H9 (cell line): Measurements from ENCODE around the gene LTBP2. TPM values are rescaled to one million over a fixed set of nuclear protein-coding genes. Genes with fewer than 3 reads are reported as not detected.

Experiments used
- DNase-seq: peaks from one replicate; pipeline ENCODE4 v3.0.0-alpha.2; 2017
- H2AFZ ChIP-seq: one replicate; pipeline ENCODE4 v1.6.1; 2013; ENCODE audit warnings: mild to moderate bottlenecking, low read length, control low read depth, moderate library complexity
- H2AK5ac ChIP-seq: 2 replicates; pipeline ENCODE4 v1.6.1; 2013; ENCODE audit warnings: low read length, control low read depth, mixed read lengths; ENCODE audit not compliant: insufficient read length
- H2BK120ac ChIP-seq: one replicate; pipeline ENCODE4 v1.6.1; 2013; ENCODE audit warnings: low read depth, mild to moderate bottlenecking, low read length, control low read depth, inconsistent platforms; ENCODE audit not compliant: poor library complexity, severe bottlenecking
- H2BK12ac ChIP-seq: 2 replicates; pipeline ENCODE4 v1.6.1; 2013; ENCODE audit warnings: low read length, control low read depth, mixed read lengths, low read depth; ENCODE audit not compliant: insufficient read length
- H2BK15ac ChIP-seq: 2 replicates; pipeline ENCODE4 v1.6.1; 2013; ENCODE audit warnings: low read depth, low read length, control low read depth
- H2BK20ac ChIP-seq: one replicate; pipeline ENCODE4 v1.6.1; 2013; ENCODE audit warnings: low read depth, mild to moderate bottlenecking, low read length, control low read depth, inconsistent platforms; ENCODE audit not compliant: poor library complexity, severe bottlenecking
- H2BK5ac ChIP-seq: 2 replicates; pipeline ENCODE4 v1.6.1; 2013; ENCODE audit warnings: low read length, control low read depth, mixed read lengths; ENCODE audit not compliant: insufficient read length
- H3K14ac ChIP-seq: 2 replicates; pipeline ENCODE4 v1.6.1; 2013; ENCODE audit warnings: low read length, control low read depth; ENCODE audit not compliant: insufficient read depth
- H3K18ac ChIP-seq: 2 replicates; pipeline ENCODE4 v1.6.1; 2013; ENCODE audit warnings: low read depth, mild to moderate bottlenecking, mixed read lengths, low read length, control low read depth; ENCODE audit not compliant: insufficient read length
- H3K23ac ChIP-seq: 2 replicates; pipeline ENCODE4 v1.6.1; 2013; ENCODE audit warnings: low read length, control low read depth, mixed read lengths, low read depth; ENCODE audit not compliant: insufficient read length
- H3K23me2 ChIP-seq: 2 replicates; pipeline ENCODE4 v1.6.1; 2013; ENCODE audit warnings: low read depth, mild to moderate bottlenecking, mixed read lengths, low read length, control low read depth; ENCODE audit not compliant: insufficient read length, poor library complexity, severe bottlenecking
- H3K27ac ChIP-seq: 2 replicates; pipeline ENCODE4 v1.5.1; 2013; ENCODE audit warnings: low read length, control low read depth, mixed read lengths, low read depth; ENCODE audit not compliant: insufficient read length
- H3K27me3 ChIP-seq: 2 replicates; pipeline ENCODE4 v1.6.1; 2013; ENCODE audit warnings: low read length, control low read depth, inconsistent platforms; ENCODE audit not compliant: insufficient read depth
- H3K4ac ChIP-seq: 2 replicates; pipeline ENCODE4 v1.6.1; 2013; ENCODE audit warnings: low read depth, mild to moderate bottlenecking, control low read depth, inconsistent platforms, low read length, moderate library complexity
- H3K4me1 ChIP-seq: 2 replicates; pipeline ENCODE4 v1.6.1; 2013; ENCODE audit warnings: low read length, control low read depth, inconsistent platforms; ENCODE audit not compliant: insufficient read depth
- H3K4me2 ChIP-seq: 2 replicates; pipeline ENCODE4 v1.6.1; 2013; ENCODE audit warnings: low read length, control low read depth, mixed read lengths; ENCODE audit not compliant: insufficient read length, insufficient read depth
- H3K56ac ChIP-seq: 2 replicates; pipeline ENCODE4 v1.6.1; 2013; ENCODE audit warnings: low read depth, mild to moderate bottlenecking, mixed read lengths, low read length, control low read depth; ENCODE audit not compliant: insufficient read length
- H3K79me1 ChIP-seq: 2 replicates; pipeline ENCODE4 v1.6.1; 2013; ENCODE audit warnings: low read depth, mild to moderate bottlenecking, moderate library complexity, low read length, control low read depth, inconsistent platforms; ENCODE audit not compliant: insufficient read depth, poor library complexity, severe bottlenecking
- H3K79me2 ChIP-seq: 2 replicates; pipeline ENCODE4 v1.6.1; 2013; ENCODE audit warnings: low read length, control low read depth, inconsistent platforms; ENCODE audit not compliant: insufficient read depth
- H3K9ac ChIP-seq: 2 replicates; pipeline ENCODE4 v1.6.1; 2013; ENCODE audit warnings: low read length, control low read depth, mixed read lengths; ENCODE audit not compliant: insufficient read length; ENCODE audit errors: extremely low read depth
- H3K9me3 ChIP-seq: one replicate; pipeline ENCODE4 v1.6.1; 2013; ENCODE audit warnings: low read depth, low read length, inconsistent platforms; ENCODE audit not compliant: control insufficient read depth
- H3T11ph ChIP-seq: one replicate; pipeline ENCODE4 v1.6.1; 2013; ENCODE audit warnings: mild to moderate bottlenecking, low read length, control low read depth, inconsistent platforms
- H4K20me1 ChIP-seq: one replicate; pipeline ENCODE4 v1.6.1; 2013; ENCODE audit not compliant: control insufficient read depth, insufficient read length, insufficient read depth
- H4K5ac ChIP-seq: 2 replicates; pipeline ENCODE4 v1.6.1; 2013; ENCODE audit warnings: low read depth, mild to moderate bottlenecking, mixed read lengths, low read length, control low read depth; ENCODE audit not compliant: insufficient read length
- H4K8ac ChIP-seq: replicated peaks from 2 replicates; pipeline ENCODE4 v1.6.1; 2013; ENCODE audit warnings: low read length, control low read depth, mixed read lengths, low read depth; ENCODE audit not compliant: insufficient read length
- H4K91ac ChIP-seq: 2 replicates; pipeline ENCODE4 v1.6.1; 2013; ENCODE audit warnings: low read depth, mild to moderate bottlenecking, moderate library complexity, mixed read lengths, low read length, control low read depth; ENCODE audit not compliant: insufficient read length
- H3K27ac Mint-ChIP-seq, 3 experiments: 2 replicates in 2 of 3; 3 replicates in 1 of 3; pipeline ENCODE4 v1.8.0; 2020 to 2021; ENCODE audit warnings: mixed read lengths in 3 of 3, mild to moderate bottlenecking in 1 of 3, moderate library complexity in 1 of 3
- H3K27me3 Mint-ChIP-seq: 2 replicates; pipeline ENCODE4 v1.8.0; 2021; ENCODE audit warnings: low read depth, mild to moderate bottlenecking, moderate library complexity, mixed read lengths
- H3K36me3 Mint-ChIP-seq, 3 experiments: 2 replicates in 2 of 3; 3 replicates in 1 of 3; pipeline ENCODE4 v1.8.0; 2020 to 2021; ENCODE audit warnings: low read depth in 3 of 3, mixed read lengths in 3 of 3; ENCODE audit not compliant: insufficient read depth in 1 of 3
- H3K4me1 Mint-ChIP-seq, 2 experiments: 2 replicates each; pipeline ENCODE4 v1.8.0; 2020; ENCODE audit warnings: mixed read lengths in 2 of 2
- H3K4me3 Mint-ChIP-seq, 2 experiments: 2 replicates in 1 of 2; 3 replicates in 1 of 2; pipeline ENCODE4 v1.8.0; 2020 to 2021; ENCODE audit warnings: mild to moderate bottlenecking in 2 of 2, mixed read lengths in 2 of 2, moderate library complexity in 1 of 2
- H3K9me3 Mint-ChIP-seq, 2 experiments: 2 replicates in 1 of 2; 3 replicates in 1 of 2; pipeline ENCODE4 v1.8.0; 2020; ENCODE audit warnings: mild to moderate bottlenecking in 2 of 2, mixed read lengths in 2 of 2, moderate library complexity in 1 of 2
- CTCF ChIP-seq: fragments of 200-600 bp; sonication (generic); conservative IDR thresholded peaks from 3 replicates; pipeline ENCODE4 v1.8.0; 2021; ENCODE audit warnings: antibody characterized with exemption, mild to moderate bottlenecking
- WGBS: extraction: QIAGEN DNeasy Blood & Tissue Kit; methylation state at CpG from one replicate; pipeline ENCODE4 v1.1.7; 2013; ENCODE audit warnings: missing lambda C conversion rate, low lambda C conversion rate, mixed read lengths; ENCODE audit not compliant: insufficient read length; ENCODE audit errors: extremely low coverage; 5-methylcytosine and 5-hydroxymethylcytosine counted together
- total RNA-seq: library from RNA; stranded (reverse); gene quantifications from 2 replicates; pipeline ENCODE4 v1.2.1, GENCODE V29; 2021

The LTBP2 gene
- total RNA-seq, 1 experiment from 2014 or later = 0.77 TPM

- H3K27ac Mint-ChIP-seq = no peak overlapping the region
- H3K27ac ChIP-seq = no peak overlapping the region
These were observed 42.9 kb upstream of the LTBP2 start for GRCh38 chr14:74654931-74655330.

More at GRCh38 chr14:74654931-74655330, 42.9 kb upstream of the LTBP2 start:
- Histone ChIP-seq H3K79me1 (no peaks in the 10 kb centered on the region), H4K20me1 (no peaks in the 10 kb centered on the region), H2BK20ac (no peak overlapping the region), H3K4me1 (no peaks in the 10 kb centered on the region), H4K5ac (no peak overlapping the region), H2AK5ac (no peak overlapping the region), H2BK5ac (no peak overlapping the region), H3K23ac (no peak overlapping the region), H3K9ac (no peak overlapping the region), H3K18ac (no peak overlapping the region), H2BK120ac (no peak overlapping the region), H3K27me3 (no peaks in the 10 kb centered on the region), H2BK15ac (no peak overlapping the region), H3K4ac (no peak overlapping the region), H3K56ac (no peak overlapping the region), H3K4me2 (no peak overlapping the region), H4K91ac (no peak overlapping the region), H3T11ph (no peak overlapping the region), H3K9me3 (no peaks in the 10 kb centered on the region), H3K79me2 (no peaks in the 10 kb centered on the region), H2AFZ (no peak overlapping the region), H4K8ac (no peak overlapping the region), H3K14ac (no peak overlapping the region), H2BK12ac (no peak overlapping the region), H3K23me2 (no peaks in the 10 kb centered on the region)
- TF ChIP-seq CTCF = no peak
- Mint-ChIP-seq H3K4me3 (no peak overlapping the region), H3K4me1 (no peaks in the 10 kb centered on the region), H3K9me3 (no peaks in the 10 kb centered on the region), H3K36me3 (peaks cover 0 to 11% (median 0%) of the 10 kb centered on the region in 3 experiments; a peak in 2 of 7 replicates), H3K27me3 (no peaks in the 10 kb centered on the region)
- no peak for DNase-seq
- no CpG with 5 or more reads among the region's 3 CpGs for WGBS
